Neural cell (in vitro differentiated cells): Measurements from ENCODE around the gene EDIL3. TPM values are rescaled to one million over a fixed set of nuclear protein-coding genes. Genes with fewer than 3 reads are reported as not detected.
A peak's percentile ranks its signal among the peaks of the same experiment; 100 is the strongest.

ENCODE experiments used
- H2AFZ ChIP-seq: fragments of 200-600, 300-800 bp; sonication (generic), shearing (Covaris generic); 2 replicates; pipeline ENCODE4 v1.6.0; 2014; ENCODE audit warnings: low read depth, mild to moderate bottlenecking, antibody characterized with exemption, low read length, moderate library complexity
- H3F3A ChIP-seq: fragments of 200-600 bp; shearing (Covaris generic); 2 replicates; pipeline ENCODE4 v1.6.1; 2016; ENCODE audit warnings: mild to moderate bottlenecking, moderate library complexity, mixed read lengths, antibody characterized with exemption, low read length; ENCODE audit not compliant: insufficient read depth, poor library complexity, severe bottlenecking
- H3K27ac ChIP-seq: fragments of 200-600, 300-800 bp; sonication (generic), shearing (Covaris generic); 2 replicates; pipeline ENCODE4 v1.5.1; 2014; ENCODE audit warnings: mild to moderate bottlenecking, low read length, moderate library complexity
- H3K27me3 ChIP-seq: fragments of 300-800, 200-600 bp; sonication (generic), shearing (Covaris generic); 2 replicates; pipeline ENCODE4 v1.6.0; 2014; ENCODE audit warnings: mild to moderate bottlenecking, low read depth, low read length, moderate library complexity; ENCODE audit not compliant: insufficient read depth
- H3K36me3 ChIP-seq: fragments of 300-800, 200-600 bp; sonication (generic), shearing (Covaris generic); 2 replicates; pipeline ENCODE4 v1.5.1; 2014; ENCODE audit warnings: mild to moderate bottlenecking, antibody characterized with exemption, low read length, moderate library complexity; ENCODE audit not compliant: insufficient read depth
- H3K4me2 ChIP-seq: fragments of 300-800, 200-600 bp; sonication (generic), shearing (Covaris generic); 2 replicates; pipeline ENCODE4 v1.6.0; 2014; ENCODE audit warnings: mild to moderate bottlenecking, low read length
- H3K4me3 ChIP-seq: fragments of 300-800, 200-600 bp; sonication (generic), shearing (Covaris generic); 2 replicates; pipeline ENCODE4 v1.5.1; 2014; ENCODE audit warnings: mild to moderate bottlenecking, low read length, moderate library complexity
- H3K79me2 ChIP-seq: fragments of 200-600 bp; shearing (Covaris generic); replicated peaks from 2 replicates; pipeline ENCODE4 v1.6.0; 2014; ENCODE audit warnings: mild to moderate bottlenecking, low read length, moderate library complexity; ENCODE audit not compliant: insufficient read depth
- H3K9ac ChIP-seq: fragments of 300-800, 200-600 bp; sonication (generic), shearing (Covaris generic); 2 replicates; pipeline ENCODE4 v1.6.1; 2016; ENCODE audit warnings: mild to moderate bottlenecking, low read length, mixed read lengths
- H3K9me2 ChIP-seq: fragments of 200-600 bp; shearing (Covaris generic); 2 replicates; pipeline ENCODE4 v1.6.1; 2016; ENCODE audit warnings: mild to moderate bottlenecking, low read length, mixed read lengths; ENCODE audit not compliant: insufficient read depth
- H3K9me3 ChIP-seq: fragments of 200-600, 300-800 bp; sonication (generic), shearing (Covaris generic); 2 replicates; pipeline ENCODE4 v1.6.1; 2016; ENCODE audit warnings: mild to moderate bottlenecking, mixed run types, low read length, moderate library complexity, mixed read lengths
- H4K20me1 ChIP-seq: fragments of 200-600 bp; shearing (Covaris generic); 2 replicates; pipeline ENCODE4 v1.6.1; 2016; ENCODE audit warnings: mild to moderate bottlenecking, mixed run types; ENCODE audit not compliant: insufficient read depth
- CTCF ChIP-seq: fragments of 450-650 bp; IDR thresholded peaks from 2 replicates; pipeline ENCODE4 v1.5.1; 2014; ENCODE audit warnings: antibody characterized with exemption, mild to moderate bottlenecking, moderate library complexity; ENCODE audit not compliant: poor library complexity, severe bottlenecking
- EP300 ChIP-seq: fragments of 450-650 bp; conservative IDR thresholded peaks from 2 replicates; pipeline ENCODE4 v1.6.1; 2014; ENCODE audit warnings: antibody characterized with exemption, mild to moderate bottlenecking, moderate library complexity; ENCODE audit not compliant: poor library complexity, severe bottlenecking
- EZH2 ChIP-seq: fragments of 200-600, 300-800 bp; shearing (Covaris generic), sonication (generic); IDR thresholded peaks from 2 replicates; pipeline ENCODE4 v1.6.1; 2014; ENCODE audit warnings: antibody characterized with exemption, low read length, borderline replicate concordance, mild to moderate bottlenecking; ENCODE audit not compliant: insufficient read depth, poor library complexity, severe bottlenecking
- MXI1 ChIP-seq: fragments of 450-650 bp; conservative IDR thresholded peaks from 2 replicates; pipeline ENCODE4 v1.6.1; 2014; ENCODE audit warnings: antibody characterized with exemption, mild to moderate bottlenecking; ENCODE audit not compliant: poor library complexity, severe bottlenecking
- POLR2AphosphoS5 ChIP-seq: IDR thresholded peaks from 2 replicates; pipeline ENCODE4 v1.6.1; 2012
- RAD21 ChIP-seq: fragments of 450-650 bp; conservative IDR thresholded peaks from 2 replicates; pipeline ENCODE4 v1.6.1; 2014; ENCODE audit warnings: antibody characterized with exemption, mild to moderate bottlenecking, moderate library complexity
- REST ChIP-seq: IDR thresholded peaks from 2 replicates; pipeline ENCODE4 v1.6.1; 2012; ENCODE audit warnings: borderline replicate concordance
- SMC3 ChIP-seq: fragments of 450-650 bp; conservative IDR thresholded peaks from 2 replicates; pipeline ENCODE4 v1.6.1; 2014; ENCODE audit warnings: antibody characterized with exemption, mild to moderate bottlenecking, moderate library complexity; ENCODE audit not compliant: poor library complexity
- TAF1 ChIP-seq: IDR thresholded peaks from 2 replicates; pipeline ENCODE4 v1.6.1; 2012; ENCODE audit warnings: low read depth
- polyA plus RNA-seq: library from polyadenylated mRNA; depleted of rRNA; stranded (reverse); fragments of >200 nt; gene quantifications from 2 replicates; pipeline ENCODE4 v1.2.3, GENCODE V29; 2014

The EDIL3 gene
- polyA plus RNA-seq, 1 donor from 2014 or later: 6.1 TPM

- Histone ChIP-seq H3K27me3 (no peaks in the 10 kb centered on the region), H2AFZ (no peak overlapping the region), H3K79me2 (no peaks in the 10 kb centered on the region), H3K36me3 (no peaks in the 10 kb centered on the region), H3F3A (no peaks in the 10 kb centered on the region), H4K20me1 (no peaks in the 10 kb centered on the region), H3K9ac (no peak overlapping the region), H3K9me3 (no peaks in the 10 kb centered on the region), H3K4me2 (no peak overlapping the region), H3K27ac (peak overlapping the region; percentile 4), H3K4me3 (peak overlapping the region; percentile 7), H3K9me2 (no peaks in the 10 kb centered on the region)
- TF ChIP-seq TAF1 (no peak), EP300 (peak; percentile 68)
Observed at GRCh38 chr5:83957188-83957587, 427.5 kb downstream of the EDIL3 start.

- H2AFZ ChIP-seq: no peak overlapping the region
- H3K9ac ChIP-seq: no peak overlapping the region
Observed at GRCh38 chr5:83956386-83956785, 428.3 kb downstream of the EDIL3 start.

GRCh38 chr5:83955916-83956315 lies 428.8 kb downstream of the EDIL3 start:
- TF ChIP-seq CTCF (no peak), TAF1 (no peak), EP300 (no peak), SMC3 (no peak), RAD21 (no peak), REST (no peak), EZH2 (no peak), POLR2AphosphoS5 (no peak), MXI1 (no peak)
- Histone ChIP-seq H2AFZ (no peak overlapping the region), H3K27ac (no peak overlapping the region), H3K27me3 (no peaks in the 10 kb centered on the region), H3K9me2 (no peaks in the 10 kb centered on the region), H3F3A (no peaks in the 10 kb centered on the region), H3K4me3 (no peak overlapping the region), H3K9me3 (no peaks in the 10 kb centered on the region), H3K4me2 (no peak overlapping the region), H3K9ac (no peak overlapping the region), H3K36me3 (no peaks in the 10 kb centered on the region), H3K79me2 (no peaks in the 10 kb centered on the region), H4K20me1 (no peaks in the 10 kb centered on the region)

More at GRCh38 chr5:83956386-83956785, 428.3 kb downstream of the EDIL3 start:
- H3K27me3 ChIP-seq: no peaks in the 10 kb centered on the region
- H3K4me2 ChIP-seq: no peak overlapping the region
- TF ChIP-seq SMC3: no peak
- TF ChIP-seq EZH2: no peak
- no peak for TF ChIP-seq EP300
- TF ChIP-seq POLR2AphosphoS5: no peak
- no peak overlapping the region for H3K27ac ChIP-seq
- no peaks in the 10 kb centered on the region for H3K9me3 ChIP-seq
- no peaks in the 10 kb centered on the region for H3K9me2 ChIP-seq
- no peaks in the 10 kb centered on the region for H3F3A ChIP-seq
- no peaks in the 10 kb centered on the region for H3K36me3 ChIP-seq
- no peaks in the 10 kb centered on the region for H4K20me1 ChIP-seq
- no peak overlapping the region for H3K4me3 ChIP-seq
- H3K79me2 ChIP-seq: no peaks in the 10 kb centered on the region
